IPS-18a (cell line): ENCODE measurements around the gene PC.
"Not testable (repeated sequence)": the region's sequence is repeated elsewhere in the genome, so short reads cannot be mapped to it uniquely, and the experiment has no call there.

Experiments
- H3K27ac ChIP-seq: one replicate; pipeline ENCODE4 v1.5.1; 2013; ENCODE audit warnings: low read length
- H3K27me3 ChIP-seq: one replicate; pipeline ENCODE4 v1.6.1; 2013; ENCODE audit warnings: mild to moderate bottlenecking, low read length; ENCODE audit not compliant: control insufficient read depth, insufficient read depth
- H3K36me3 ChIP-seq: one replicate; pipeline ENCODE4 v1.6.1; 2013; ENCODE audit warnings: low read depth, low read length; ENCODE audit not compliant: control insufficient read depth
- H3K4me1 ChIP-seq: one replicate; pipeline ENCODE4 v1.6.1; 2013; ENCODE audit warnings: low read depth, low read length; ENCODE audit not compliant: control insufficient read depth
- H3K4me3 ChIP-seq: one replicate; pipeline ENCODE4 v1.5.1; 2013; ENCODE audit warnings: low read length
- H3K9ac ChIP-seq: one replicate; pipeline ENCODE4 v1.6.1; 2013; ENCODE audit warnings: mild to moderate bottlenecking, low read length, moderate library complexity
- H3K9me3 ChIP-seq: one replicate; pipeline ENCODE4 v1.6.1; 2013; ENCODE audit warnings: low read depth, low read length; ENCODE audit not compliant: control insufficient read depth

Gene PC

DNA sequence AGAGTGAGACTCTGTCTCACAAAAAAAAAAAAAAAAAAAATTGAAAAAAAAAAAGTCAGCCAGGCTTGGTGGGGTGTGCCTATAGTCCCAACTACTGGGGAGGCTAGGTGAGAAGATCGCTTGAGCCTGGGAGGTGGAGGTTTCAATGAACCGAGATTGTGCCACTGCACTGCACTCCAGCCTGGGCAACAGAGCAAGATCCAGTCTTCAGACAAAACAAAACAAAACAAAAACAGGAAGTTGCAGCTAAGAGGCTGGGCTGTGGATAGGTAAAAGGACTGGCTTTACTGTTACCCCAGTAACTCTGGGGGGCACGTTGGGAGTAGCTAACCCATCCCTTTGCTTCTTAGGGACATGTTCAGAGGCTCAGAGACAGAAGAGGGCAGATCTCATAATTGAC, 6.3 kb upstream of the PC start:
- no peak overlapping the region for H3K9ac ChIP-seq
- peaks cover 2% of the 10 kb centered on the region for H3K27me3 ChIP-seq
- peaks cover 2% of the 10 kb centered on the region for H3K4me1 ChIP-seq
- H3K27ac ChIP-seq: no peak overlapping the region
- H3K36me3 ChIP-seq: no peaks in the 10 kb centered on the region
- no peak overlapping the region for H3K4me3 ChIP-seq
- H3K9me3 ChIP-seq: no peaks in the 10 kb centered on the region

DNA sequence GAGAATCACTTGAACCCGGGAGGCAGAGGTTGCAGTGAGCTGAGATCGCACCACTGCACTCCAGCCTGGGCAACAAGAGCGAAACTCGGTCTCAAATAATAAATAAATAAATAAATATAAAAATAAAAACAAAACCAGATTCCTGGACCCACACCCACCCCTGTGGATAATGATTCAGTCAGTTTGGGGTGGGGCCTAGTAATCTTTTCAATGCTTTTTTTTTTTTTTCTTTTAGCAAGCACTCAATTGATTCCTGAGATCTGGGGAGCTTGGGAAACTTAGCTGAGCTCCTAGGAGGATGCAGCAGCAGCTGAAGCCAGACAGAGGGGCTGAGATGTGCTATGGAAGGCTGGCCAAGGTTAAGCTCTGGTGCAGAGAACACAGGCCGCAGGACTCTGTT, 4.6 kb upstream of the PC start:
- Histone ChIP-seq H3K9me3 (no peaks in the 10 kb centered on the region), H3K4me3 (no peak overlapping the region), H3K9ac (no peak overlapping the region), H3K36me3 (no peaks in the 10 kb centered on the region), H3K27me3 (peaks cover 9% of the 10 kb centered on the region), H3K4me1 (peaks cover 11% of the 10 kb centered on the region), H3K27ac (no peak overlapping the region)

DNA sequence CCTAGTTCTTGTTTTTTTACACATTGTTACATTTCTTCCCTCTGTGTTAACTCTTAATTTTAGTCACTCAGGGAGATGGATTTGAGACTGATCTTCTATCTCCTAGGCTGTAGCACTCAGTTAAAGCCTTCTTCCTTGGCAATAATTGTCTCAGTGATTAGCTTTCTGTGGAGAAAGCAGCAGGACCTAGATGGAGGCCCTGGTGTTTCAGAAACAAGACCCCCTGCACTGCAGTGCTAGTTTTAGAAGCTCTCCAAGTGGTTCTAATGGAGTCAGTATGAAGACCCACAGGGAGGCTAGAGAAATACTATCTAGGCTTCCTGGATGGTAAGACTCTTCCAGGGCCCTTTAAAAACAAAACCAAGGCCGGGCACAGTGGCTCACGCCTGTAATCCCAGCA, 4.1 kb upstream of the PC start:
- H3K27me3 ChIP-seq: peaks cover 9% of the 10 kb centered on the region
- no peak overlapping the region for H3K9ac ChIP-seq
- no peaks in the 10 kb centered on the region for H3K9me3 ChIP-seq
- no peaks in the 10 kb centered on the region for H3K36me3 ChIP-seq
- no peak overlapping the region for H3K4me3 ChIP-seq
- peaks cover 13% of the 10 kb centered on the region for H3K4me1 ChIP-seq
- H3K27ac ChIP-seq: no peak overlapping the region

DNA sequence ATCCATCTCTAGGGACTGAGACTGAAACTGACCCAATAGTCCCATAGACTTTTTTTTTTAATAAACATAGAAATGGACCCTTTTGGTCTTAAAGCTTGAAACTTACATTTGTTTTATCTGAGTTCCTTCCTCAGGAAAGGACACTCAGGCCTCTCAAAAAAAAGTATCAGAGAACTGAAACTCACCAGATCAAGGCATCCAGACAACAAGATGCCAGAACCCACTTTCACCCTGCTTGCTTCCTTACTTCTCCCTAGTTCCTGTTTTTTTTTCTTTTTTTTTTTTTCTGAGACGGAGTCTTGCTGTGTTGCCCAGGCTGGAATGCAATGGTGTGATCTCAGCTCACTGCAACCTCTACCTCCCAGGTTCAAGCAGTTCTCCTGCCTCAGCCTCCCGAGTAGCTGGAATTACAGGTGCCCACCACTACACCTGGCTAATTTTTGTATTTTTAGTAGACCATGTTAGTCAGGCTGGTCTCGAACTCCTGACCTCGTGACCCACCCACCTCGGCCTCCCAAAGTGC, 3.6 kb upstream of the PC start:
- H3K36me3 ChIP-seq, H3K4me3 ChIP-seq, H3K27ac ChIP-seq, H3K9me3 ChIP-seq, H3K27me3 ChIP-seq, H3K9ac ChIP-seq: not testable (repeated sequence)
- peaks cover 18% of the 10 kb centered on the region for H3K4me1 ChIP-seq

DNA sequence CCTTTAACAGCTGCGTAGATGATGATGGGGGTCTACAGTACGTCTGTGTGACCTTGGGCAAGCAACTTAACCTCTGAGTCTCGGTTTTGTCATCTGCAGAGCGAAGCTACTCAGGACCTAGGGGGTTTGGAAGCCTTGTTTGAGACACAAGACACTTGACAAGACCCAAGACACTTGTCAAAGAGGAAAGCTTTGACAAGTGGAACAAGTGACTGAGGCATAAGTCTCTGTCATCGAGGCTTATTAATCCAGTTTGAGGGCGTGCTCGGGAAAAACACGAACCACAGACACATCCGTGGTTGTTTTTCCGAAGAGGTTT, 732 bp upstream of the PC start:
- Histone ChIP-seq H3K9ac (peak overlapping the region; percentile 29), H3K27ac (no peak overlapping the region), H3K36me3 (no peaks in the 10 kb centered on the region), H3K4me1 (peaks cover 20% of the 10 kb centered on the region), H3K9me3 (no peaks in the 10 kb centered on the region), H3K4me3 (peak overlapping the region; percentile 50), H3K27me3 (peaks cover 9% of the 10 kb centered on the region)

DNA sequence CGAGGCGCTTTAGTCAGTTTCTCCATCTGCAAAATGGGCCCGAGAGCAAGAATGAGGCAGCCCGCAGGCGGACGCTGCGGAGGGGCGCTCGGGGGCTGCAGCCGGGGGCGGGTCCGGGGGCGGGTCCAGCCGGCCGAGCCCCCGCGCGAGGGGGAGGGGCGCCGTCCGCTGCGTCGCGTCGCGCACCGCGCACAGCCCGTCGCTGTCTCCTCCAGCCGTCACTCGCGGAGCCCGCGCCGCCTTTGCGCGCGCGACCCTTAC, 282 bp downstream of the PC start:
- no peaks in the 10 kb centered on the region for H3K9me3 ChIP-seq
- peak overlapping the region; percentile 36 for H3K9ac ChIP-seq
- no peak overlapping the region for H3K27ac ChIP-seq
- H3K36me3 ChIP-seq: no peaks in the 10 kb centered on the region
- peaks cover 20% of the 10 kb centered on the region for H3K4me1 ChIP-seq
- peak overlapping the region; percentile 63 for H3K4me3 ChIP-seq
- H3K27me3 ChIP-seq: peaks cover 9% of the 10 kb centered on the region

DNA sequence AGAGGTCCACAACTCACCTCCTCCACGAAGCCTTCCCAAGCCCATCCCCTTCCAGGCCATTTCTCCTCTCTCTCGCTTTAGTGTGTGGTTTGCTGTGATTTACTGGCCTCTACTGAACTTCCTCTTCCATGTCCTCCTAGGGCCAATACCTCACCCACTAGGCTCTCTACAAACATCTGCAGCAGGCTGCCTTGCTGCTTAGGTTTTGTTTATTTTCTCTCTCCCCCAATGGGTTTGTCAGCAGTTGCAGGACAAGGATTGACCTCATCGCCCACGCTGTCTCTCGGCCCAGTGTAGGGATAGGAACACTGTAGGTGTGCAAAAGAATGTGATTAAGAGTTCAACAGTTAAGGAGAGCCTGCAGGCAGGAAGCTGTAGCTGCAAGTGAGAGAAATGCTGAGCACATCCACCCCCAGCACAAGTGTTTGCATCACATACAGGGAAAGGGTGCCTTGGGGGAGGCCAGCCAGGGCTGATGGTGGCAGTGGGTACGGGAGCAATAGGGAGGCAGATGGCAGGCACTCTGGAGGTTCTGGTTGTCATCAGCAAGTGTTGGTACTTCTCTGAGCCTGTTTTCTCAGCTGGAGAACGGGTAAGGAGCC, 1.4 kb downstream of the PC start:
- no peak overlapping the region for H3K9ac ChIP-seq
- no peaks in the 10 kb centered on the region for H3K36me3 ChIP-seq
- H3K27me3 ChIP-seq: peaks cover 9% of the 10 kb centered on the region
- H3K27ac ChIP-seq: no peak overlapping the region
- no peaks in the 10 kb centered on the region for H3K9me3 ChIP-seq
- H3K4me3 ChIP-seq: no peak overlapping the region
- H3K4me1 ChIP-seq: peaks cover 20% of the 10 kb centered on the region

DNA sequence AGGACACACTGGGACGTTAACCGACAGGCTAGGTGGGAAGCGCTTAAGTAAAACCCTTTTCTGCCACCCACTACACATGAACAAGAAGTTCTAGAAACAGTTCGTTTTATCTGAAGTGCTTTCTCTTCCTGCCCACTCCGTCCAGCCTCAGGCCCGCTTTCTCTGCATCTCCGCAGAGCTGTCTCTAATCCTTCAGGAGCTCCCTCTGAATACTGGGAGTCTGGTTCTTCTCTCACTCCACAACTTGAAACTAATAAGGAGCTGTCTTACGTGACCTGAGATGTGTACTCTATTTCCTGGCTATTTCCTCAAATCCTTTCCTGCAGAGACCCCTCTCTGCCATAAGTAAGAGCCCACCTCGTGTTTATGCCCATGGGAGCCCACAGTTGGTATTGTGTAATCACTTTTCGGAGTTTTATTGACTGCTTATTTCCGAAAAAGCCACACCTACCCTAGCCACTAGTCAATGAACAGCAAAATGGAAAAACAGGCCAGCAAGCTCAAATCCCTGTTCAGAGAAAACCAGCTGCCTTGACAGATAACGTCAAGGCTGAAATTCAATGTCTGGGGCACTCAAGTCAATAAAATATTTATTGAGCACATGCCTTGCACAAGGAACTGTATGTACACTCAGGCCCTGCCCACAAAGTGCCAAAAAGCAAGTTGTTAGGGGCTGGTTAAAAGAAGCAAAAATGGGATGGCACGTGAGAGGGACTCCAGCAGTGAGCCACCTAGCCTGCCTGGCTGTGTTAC, 4.9 kb downstream of the PC start:
- no peak overlapping the region for H3K27ac ChIP-seq
- H3K27me3 ChIP-seq: no peaks in the 10 kb centered on the region
- peaks cover 9% of the 10 kb centered on the region for H3K4me1 ChIP-seq
- no peak overlapping the region for H3K4me3 ChIP-seq
- no peaks in the 10 kb centered on the region for H3K36me3 ChIP-seq
- H3K9me3 ChIP-seq: no peaks in the 10 kb centered on the region
- no peak overlapping the region for H3K9ac ChIP-seq

DNA sequence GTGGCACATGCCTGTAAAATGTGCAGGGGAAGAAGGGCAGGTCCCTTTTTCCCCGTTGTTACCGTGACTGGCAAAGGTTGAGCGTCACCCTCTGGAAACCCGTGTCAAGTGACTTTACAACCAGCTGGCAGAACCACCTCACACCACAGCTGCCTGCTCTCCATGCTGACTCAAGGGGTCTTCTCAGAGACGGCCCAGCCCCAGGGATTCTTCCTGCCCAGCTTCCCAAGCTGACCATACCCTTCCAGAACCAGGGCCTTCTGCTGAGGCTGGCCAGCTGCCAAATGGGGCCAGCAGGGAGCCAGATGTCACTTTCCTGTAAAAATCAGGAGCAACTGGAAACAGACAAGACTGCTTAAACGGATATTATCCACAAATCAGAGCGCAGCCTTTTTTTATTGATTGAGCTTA, 6.3 kb downstream of the PC start:
- Histone ChIP-seq H3K9me3 (no peaks in the 10 kb centered on the region), H3K36me3 (no peaks in the 10 kb centered on the region), H3K9ac (no peak overlapping the region), H3K27ac (no peak overlapping the region), H3K4me1 (peaks cover 4% of the 10 kb centered on the region), H3K4me3 (no peak overlapping the region), H3K27me3 (no peaks in the 10 kb centered on the region)

DNA sequence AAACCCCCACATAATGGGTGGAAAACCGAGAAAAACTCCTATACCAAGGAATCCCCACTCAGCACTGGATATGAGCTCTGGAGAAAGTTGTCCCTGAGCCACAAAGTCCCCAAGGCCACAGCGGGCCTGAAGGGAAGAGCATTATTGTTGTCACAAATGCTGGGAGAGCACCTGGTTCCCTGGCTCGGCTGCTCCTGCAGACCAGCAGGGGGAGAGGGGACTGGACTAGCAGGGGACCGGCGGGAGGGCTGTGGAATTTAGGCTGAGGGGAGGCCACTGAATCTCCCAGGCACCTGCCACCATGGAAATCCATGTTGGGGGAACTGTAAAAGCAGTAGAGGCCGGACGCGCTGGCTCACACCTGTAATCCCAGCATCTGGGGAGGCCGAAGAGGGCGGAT, 7.0 kb downstream of the PC start:
- no peaks in the 10 kb centered on the region for H3K36me3 ChIP-seq
- no peaks in the 10 kb centered on the region for H3K9me3 ChIP-seq
- no peaks in the 10 kb centered on the region for H3K27me3 ChIP-seq
- no peaks in the 10 kb centered on the region for H3K4me1 ChIP-seq
- H3K9ac ChIP-seq: no peak overlapping the region
- no peak overlapping the region for H3K27ac ChIP-seq
- no peak overlapping the region for H3K4me3 ChIP-seq

DNA sequence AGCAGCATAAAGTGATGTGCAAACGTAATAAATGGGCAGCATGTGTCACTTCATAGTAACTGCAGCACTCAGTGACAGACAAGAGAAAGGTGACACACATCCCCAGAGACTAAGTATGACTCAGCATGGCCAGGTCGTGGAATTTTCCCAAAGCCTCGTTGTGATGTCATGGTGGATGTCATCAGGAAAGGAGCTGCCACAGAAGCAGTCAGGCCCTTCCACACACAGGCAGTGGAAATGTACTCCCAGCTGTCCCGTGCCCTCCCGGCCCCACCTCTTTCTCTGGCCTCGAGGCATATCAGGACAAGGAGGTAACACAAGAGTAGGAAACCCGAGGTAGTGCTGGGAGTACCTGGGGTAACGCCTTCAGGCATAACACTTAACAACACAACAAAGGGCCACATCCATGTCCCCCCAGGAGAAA, 8.1 kb downstream of the PC start:
- H3K9me3 ChIP-seq: no peaks in the 10 kb centered on the region
- no peak overlapping the region for H3K9ac ChIP-seq
- no peak overlapping the region for H3K4me3 ChIP-seq
- no peak overlapping the region for H3K27ac ChIP-seq
- H3K4me1 ChIP-seq: no peaks in the 10 kb centered on the region
- H3K36me3 ChIP-seq: no peaks in the 10 kb centered on the region
- H3K27me3 ChIP-seq: no peaks in the 10 kb centered on the region

DNA sequence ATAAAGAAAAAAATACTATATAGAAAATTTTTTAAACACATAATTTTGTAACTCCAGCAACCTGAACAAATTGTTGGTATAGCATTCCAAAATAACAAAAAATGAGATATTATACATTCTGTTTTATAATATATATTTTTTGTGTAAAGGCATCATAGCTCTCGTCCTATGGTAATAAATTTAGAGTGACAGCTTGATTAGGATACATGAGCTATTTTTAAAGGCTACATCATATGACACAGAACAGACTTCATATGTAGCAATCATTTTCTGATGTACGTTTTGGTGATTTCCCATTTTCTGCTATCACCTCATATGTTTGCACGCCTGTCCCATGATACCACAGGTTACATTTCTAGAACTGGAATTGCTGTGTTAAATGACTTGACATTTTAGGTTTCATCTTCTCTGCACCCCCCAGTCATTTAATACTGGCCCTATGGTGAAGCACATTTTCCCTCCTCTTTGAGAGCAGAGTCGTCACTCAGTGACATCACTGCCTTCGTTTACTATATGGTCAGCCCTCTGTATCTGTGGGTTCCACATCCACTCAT, 19.5 kb downstream of the PC start:
- Histone ChIP-seq H3K27ac (no peak overlapping the region), H3K9me3 (no peaks in the 10 kb centered on the region), H3K27me3 (no peaks in the 10 kb centered on the region), H3K4me3 (no peak overlapping the region), H3K4me1 (no peaks in the 10 kb centered on the region), H3K36me3 (no peaks in the 10 kb centered on the region), H3K9ac (no peak overlapping the region)
